Thyroid gland (tissue), 4 donors: ENCODE results near the gene AKAP6. TPM values are rescaled to one million over a fixed set of nuclear protein-coding genes. Genes with fewer than 3 reads are reported as not detected.

ENCODE experiments used
- DNase-seq, 2 donors: peaks; one replicate each; pipeline ENCODE4 v3.0.0-alpha.2; 2019
- H3K27ac ChIP-seq, 3 donors: fragments of 200-600 bp; sonication (generic); 1 replicate in 2 of 3; 2 replicates in 1 of 3; pipeline ENCODE4 v1.5.1; 2016 to 2019; ENCODE audit warnings: mild to moderate bottlenecking in 1 of 3, moderate library complexity in 1 of 3
- H3K27me3 ChIP-seq: fragments of 200-600 bp; sonication (generic); one replicate; pipeline ENCODE4 v1.5.1; 2019
- H3K36me3 ChIP-seq, 2 donors: fragments of 200-600 bp; sonication (generic); one replicate each; pipeline ENCODE4 v1.5.1; 2016 to 2019
- H3K4me1 ChIP-seq, 2 donors: fragments of 200-600 bp; sonication (generic); one replicate each; pipeline ENCODE4 v1.5.1; 2017 to 2019
- H3K4me3 ChIP-seq, 3 donors: fragments of 200-600 bp; sonication (generic); replicated peaks in 1 of 3; 1 replicate in 2 of 3; 2 replicates in 1 of 3; pipeline ENCODE4 v1.5.1; 2016; ENCODE audit warnings: mild to moderate bottlenecking in 1 of 3
- H3K9me3 ChIP-seq: fragments of 200-600 bp; sonication (generic); one replicate; pipeline ENCODE4 v1.5.1; 2017
- CTCF ChIP-seq, 6 experiments: fragments of 200-600 bp in 3 of 6; fragments of 450-650 bp in 3 of 6; sonication (generic) in 3 of 6; IDR thresholded peaks; one replicate each; pipeline ENCODE4 v1.5.1; 2016 to 2019; ENCODE audit warnings: antibody characterized with exemption in 6 of 6, mild to moderate bottlenecking in 2 of 6, inconsistent platforms in 1 of 6, moderate library complexity in 1 of 6
- POLR2A ChIP-seq, 2 donors: fragments of 450-650 bp; IDR thresholded peaks; one replicate each; pipeline ENCODE4 v1.6.1; 2017; ENCODE audit warnings: antibody characterized with exemption in 2 of 2, mild to moderate bottlenecking in 2 of 2, moderate library complexity in 1 of 2
- WGBS, 2 donors: methylation state at CpG; one replicate each; pipeline ENCODE4 v1.1.5; 2017; 5-methylcytosine and 5-hydroxymethylcytosine counted together
- intact Hi-C: fragments of 100-400 bp; cut with DNase I; formaldehyde crosslinking; loops from one replicate; pipeline ENCODE4 v1.15.1; 2023
- total RNA-seq, 4 donors: library from RNA; depleted of rRNA; stranded (reverse); fragments of >200 nt; gene quantifications; one replicate each; pipeline ENCODE4 v1.2.3, GENCODE V29; 2016

Gene AKAP6
- total RNA-seq, 4 donors from 2014 or later: 13.0 to 34.5 (median 22.7) TPM

DNA sequence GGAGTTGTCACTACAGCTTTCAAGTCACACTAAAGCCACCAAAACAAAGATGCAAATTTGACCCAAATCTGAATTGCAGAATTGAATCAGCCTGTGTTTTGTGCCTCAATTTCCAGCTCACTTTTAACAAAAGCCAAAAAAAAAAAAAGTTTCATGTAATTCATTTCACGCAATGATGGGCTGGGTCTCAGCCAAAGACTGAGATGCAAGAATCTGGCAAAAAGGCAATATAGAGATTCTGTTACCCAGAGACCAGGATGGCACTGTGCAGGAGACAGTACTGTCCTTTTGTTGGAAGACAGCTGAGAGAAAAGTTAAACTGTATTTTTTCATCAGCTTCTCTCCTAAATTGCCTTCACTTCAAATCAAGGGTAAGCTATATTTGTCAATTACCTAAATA lies 403.9 kb downstream of the AKAP6 start:
- intact Hi-C loops: no loop called here
- 92 to 94% methylated on average over 1 of the region's 1 CpG for WGBS, 2 donors
- TF ChIP-seq POLR2A (IDR thresholded peaks at IDR 0.05): no peak
- no peak for TF ChIP-seq CTCF (IDR thresholded peaks at IDR 0.05)
- Histone ChIP-seq H3K36me3 (no peaks in the 10 kb centered on the region), H3K4me3 (no peak overlapping the region), H3K27me3 (no peaks in the 10 kb centered on the region), H3K27ac (no peak overlapping the region), H3K4me1 (no peaks in the 10 kb centered on the region), H3K9me3 (no peaks in the 10 kb centered on the region)
- DNase-seq: no peak

DNA sequence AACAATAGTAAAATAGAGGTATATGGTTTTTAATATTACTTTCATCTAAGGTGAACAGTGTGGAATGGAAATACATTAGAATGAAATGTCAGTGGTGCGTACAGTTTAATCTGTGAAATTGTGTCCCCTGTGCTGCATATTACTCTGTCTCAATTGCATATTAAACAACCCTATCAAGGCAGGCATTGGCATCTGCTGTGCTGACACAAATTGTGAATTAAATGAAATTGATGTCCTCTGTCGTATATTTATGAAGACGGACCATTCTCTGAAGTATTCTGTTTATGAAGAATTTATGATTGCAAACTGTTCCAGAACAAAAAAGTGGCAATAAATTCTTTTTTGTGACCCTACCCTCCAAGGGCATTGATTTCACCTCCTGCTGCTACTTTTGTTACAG lies 405.2 kb downstream of the AKAP6 start:
- TF ChIP-seq CTCF (IDR thresholded peaks at IDR 0.05) (no peak), POLR2A (IDR thresholded peaks at IDR 0.05) (no peak)
- Histone ChIP-seq H3K27ac (no peak overlapping the region), H3K4me1 (no peaks in the 10 kb centered on the region), H3K36me3 (no peaks in the 10 kb centered on the region), H3K27me3 (no peaks in the 10 kb centered on the region), H3K4me3 (no peak overlapping the region), H3K9me3 (no peaks in the 10 kb centered on the region)
- intact Hi-C loops: no loop called here
- WGBS, 2 donors: 97 to 98% methylated on average over 3 of the region's 3 CpGs
- DNase-seq: no peak

GRCh38 chr14:32737621-32738020 lies 408.5 kb downstream of the AKAP6 start:
- TF ChIP-seq POLR2A (IDR thresholded peaks at IDR 0.05) (no peak), CTCF (IDR thresholded peaks at IDR 0.05) (no peak)
- intact Hi-C loops: no loop called here
- 91 to 92% methylated on average over 3 of the region's 3 CpGs for WGBS, 2 donors

GRCh38 chr14:32738206-32738871 lies 409.2 kb downstream of the AKAP6 start:
- TF ChIP-seq CTCF (IDR thresholded peaks at IDR 0.05) (no peak), POLR2A (IDR thresholded peaks at IDR 0.05) (no peak)
- Histone ChIP-seq H3K9me3 (no peaks in the 10 kb centered on the region), H3K27ac (no peak overlapping the region), H3K4me1 (no peaks in the 10 kb centered on the region), H3K4me3 (no peak overlapping the region), H3K27me3 (no peaks in the 10 kb centered on the region), H3K36me3 (no peaks in the 10 kb centered on the region)
- no peak for DNase-seq
- intact Hi-C loops: no loop called here
- WGBS, 2 donors: 92% methylated on average over 5 of the region's 5 CpGs

More at GRCh38 chr14:32737621-32738020, 408.5 kb downstream of the AKAP6 start:
- Histone ChIP-seq H3K36me3 (no peaks in the 10 kb centered on the region), H3K4me3 (no peak overlapping the region), H3K27ac (no peak overlapping the region), H3K9me3 (no peaks in the 10 kb centered on the region), H3K4me1 (no peaks in the 10 kb centered on the region), H3K27me3 (no peaks in the 10 kb centered on the region)
- DNase-seq: no peak

DNA sequence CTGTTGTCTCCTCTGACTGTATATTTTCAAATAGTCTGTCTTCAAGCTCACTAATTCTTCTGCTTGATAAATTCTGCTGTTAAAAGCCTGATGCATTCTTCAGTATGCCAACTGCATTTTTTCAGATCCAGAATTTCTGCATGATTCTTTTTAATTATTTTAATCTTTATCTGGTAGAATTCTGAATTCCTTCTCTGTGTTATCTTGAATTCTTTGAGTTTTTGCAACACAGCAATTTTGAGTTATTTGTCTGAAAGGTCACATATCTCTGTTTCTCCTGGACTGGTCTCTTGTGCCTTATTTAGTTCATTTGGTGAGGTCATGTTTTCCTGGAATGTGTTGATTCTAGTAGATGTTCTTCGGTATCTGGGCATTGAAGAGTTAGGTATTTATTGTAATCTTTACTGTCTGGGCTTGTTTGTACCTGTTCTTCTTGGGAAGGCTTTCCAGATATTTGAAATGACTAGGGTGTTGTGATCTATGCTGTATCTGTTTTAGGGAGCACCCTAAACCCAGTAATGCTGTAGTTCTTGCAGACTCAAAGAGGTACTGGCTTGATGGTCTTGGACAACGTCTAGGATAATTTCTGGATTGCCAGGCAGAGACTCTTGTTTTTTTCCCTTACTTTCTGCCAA lies 415.8 kb downstream of the AKAP6 start:
- DNase-seq: no peak
- H3K9me3 ChIP-seq: no peaks in the 10 kb centered on the region
- intact Hi-C loops: no loop called here
- no peak overlapping the region for H3K4me3 ChIP-seq
- H3K4me1 ChIP-seq: no peaks in the 10 kb centered on the region
- 40 to 76% methylated on average over 2 of the region's 2 CpGs for WGBS, 2 donors
- no peaks in the 10 kb centered on the region for H3K36me3 ChIP-seq
- H3K27me3 ChIP-seq: no peaks in the 10 kb centered on the region
- no peak for TF ChIP-seq CTCF (IDR thresholded peaks at IDR 0.05)
- no peak for TF ChIP-seq POLR2A (IDR thresholded peaks at IDR 0.05)
- H3K27ac ChIP-seq: no peak overlapping the region
